ENCODE results near the gene CD44.

CD44 gene

DNA sequence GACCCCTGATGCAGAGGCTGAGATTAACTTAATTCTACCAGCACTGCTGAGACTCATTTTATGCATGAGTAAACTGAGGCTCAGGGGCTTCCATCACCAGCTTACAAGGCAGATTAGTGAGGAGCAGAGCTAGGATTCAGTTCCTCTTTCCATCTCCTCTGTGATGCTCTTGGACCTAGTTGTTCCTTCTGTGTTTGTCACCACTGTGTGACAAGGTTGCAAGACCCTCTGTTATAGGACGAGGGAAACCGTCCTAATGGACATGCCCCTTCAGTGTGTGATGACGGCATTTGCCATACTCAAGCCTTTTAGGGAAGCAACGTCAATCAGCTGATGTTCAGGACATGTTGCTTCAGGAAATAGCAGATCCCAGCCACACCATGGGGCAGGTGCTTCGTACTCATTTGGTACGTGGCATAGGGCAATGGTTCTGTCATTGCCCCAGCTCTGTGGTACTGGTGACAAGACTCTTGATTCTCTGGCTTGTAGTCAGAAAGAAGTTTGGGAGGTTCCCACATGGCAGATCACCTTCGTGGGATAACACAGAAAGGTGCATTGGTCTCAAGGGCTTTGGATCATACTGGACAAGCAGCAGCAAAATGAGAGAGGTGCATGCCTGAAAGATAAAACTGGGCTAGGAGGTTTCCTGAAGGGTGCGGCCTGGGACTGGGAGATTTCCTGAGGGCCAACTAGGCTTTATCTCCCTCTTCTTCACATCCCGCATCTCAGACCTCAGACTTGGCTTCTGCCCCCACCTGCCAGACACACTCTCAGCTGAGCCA is 23.9 kb upstream of the CD44 start:
- no peaks in the 10 kb centered on the region for H3K27me3 ChIP-seq (ENCODE audit: insufficient read depth, low read depth, severe bottlenecking)
- no peaks in the 10 kb centered on the region for H3K36me3 ChIP-seq
- DNase-seq = no peak
- no peaks in the 10 kb centered on the region for H3K9me3 ChIP-seq (ENCODE audit: severe bottlenecking)
- TF ChIP-seq, protein P1, sequence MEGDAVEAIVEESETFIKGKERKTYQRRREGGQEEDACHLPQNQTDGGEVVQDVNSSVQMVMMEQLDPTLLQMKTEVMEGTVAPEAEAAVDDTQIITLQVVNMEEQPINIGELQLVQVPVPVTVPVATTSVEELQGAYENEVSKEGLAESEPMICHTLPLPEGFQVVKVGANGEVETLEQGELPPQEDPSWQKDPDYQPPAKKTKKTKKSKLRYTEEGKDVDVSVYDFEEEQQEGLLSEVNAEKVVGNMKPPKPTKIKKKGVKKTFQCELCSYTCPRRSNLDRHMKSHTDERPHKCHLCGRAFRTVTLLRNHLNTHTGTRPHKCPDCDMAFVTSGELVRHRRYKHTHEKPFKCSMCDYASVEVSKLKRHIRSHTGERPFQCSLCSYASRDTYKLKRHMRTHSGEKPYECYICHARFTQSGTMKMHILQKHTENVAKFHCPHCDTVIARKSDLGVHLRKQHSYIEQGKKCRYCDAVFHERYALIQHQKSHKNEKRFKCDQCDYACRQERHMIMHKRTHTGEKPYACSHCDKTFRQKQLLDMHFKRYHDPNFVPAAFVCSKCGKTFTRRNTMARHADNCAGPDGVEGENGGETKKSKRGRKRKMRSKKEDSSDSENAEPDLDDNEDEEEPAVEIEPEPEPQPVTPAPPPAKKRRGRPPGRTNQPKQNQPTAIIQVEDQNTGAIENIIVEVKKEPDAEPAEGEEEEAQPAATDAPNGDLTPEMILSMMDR (IDR thresholded peaks at IDR 0.05; ENCODE audit: low read depth, low read length) = no peak
- H3K4me3 ChIP-seq (ENCODE audit: low read depth, low read length) = no peak overlapping the region
- no peak overlapping the region for H3K27ac ChIP-seq

DNA sequence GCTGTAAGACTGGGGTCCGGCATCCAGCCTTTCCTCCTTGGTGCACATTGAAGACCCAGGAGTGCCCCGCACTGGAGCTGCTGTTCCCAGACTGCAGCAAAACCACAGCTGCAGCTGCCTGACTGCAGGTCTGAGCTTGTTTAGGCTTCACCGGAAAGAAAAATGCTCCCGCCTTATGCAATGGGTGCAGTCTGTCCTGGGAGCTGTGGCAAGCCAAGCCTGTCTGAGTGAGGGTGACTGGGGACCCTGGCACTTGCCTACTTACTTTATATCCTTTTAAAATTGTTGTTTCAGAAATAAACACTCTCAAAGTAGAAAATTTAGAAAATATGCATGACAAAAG is 23.3 kb upstream of the CD44 start:
- H3K9me3 ChIP-seq (ENCODE audit: severe bottlenecking) = no peaks in the 10 kb centered on the region
- DNase-seq = no peak

DNA sequence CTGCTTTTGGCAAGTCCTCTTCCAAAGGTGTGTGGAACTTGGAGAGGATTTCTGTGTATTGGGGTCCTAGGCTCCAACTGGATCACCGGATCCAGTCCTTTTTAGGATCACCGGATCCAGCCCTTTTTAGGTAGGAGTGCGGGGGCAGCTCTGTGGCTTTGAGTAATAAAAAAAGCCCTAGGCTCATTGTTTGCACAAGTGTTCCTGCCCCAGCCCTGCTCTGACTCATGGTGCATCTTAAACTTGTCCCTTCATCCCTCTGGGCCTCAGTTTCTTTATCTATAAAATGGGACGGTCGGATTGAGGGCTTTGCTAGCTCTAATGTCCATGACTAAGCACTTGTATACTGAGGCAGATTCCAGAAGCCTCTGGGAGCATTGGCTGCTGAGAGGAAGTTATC is 22.7 kb upstream of the CD44 start:
- no peak for DNase-seq
- H3K27me3 ChIP-seq (ENCODE audit: insufficient read depth, low read depth, severe bottlenecking) = no peaks in the 10 kb centered on the region
- TF ChIP-seq, protein P1 (IDR thresholded peaks at IDR 0.05; ENCODE audit: low read depth, low read length) = no peak
- no peak overlapping the region for H3K4me3 ChIP-seq (ENCODE audit: low read depth, low read length)
- H3K36me3 ChIP-seq = no peaks in the 10 kb centered on the region
- no peaks in the 10 kb centered on the region for H3K9me3 ChIP-seq (ENCODE audit: severe bottlenecking)
- H3K27ac ChIP-seq = no peak overlapping the region

More for the DNA sequence above, 23.3 kb upstream of the CD44 start:
- Histone ChIP-seq H3K27ac (no peak overlapping the region), H3K27me3 (ENCODE audit: insufficient read depth, low read depth, severe bottlenecking) (no peaks in the 10 kb centered on the region), H3K36me3 (no peaks in the 10 kb centered on the region), H3K4me3 (ENCODE audit: low read depth, low read length) (no peak overlapping the region)
- TF ChIP-seq, protein P1 (IDR thresholded peaks at IDR 0.05; ENCODE audit: low read depth, low read length) = no peak

DNA sequence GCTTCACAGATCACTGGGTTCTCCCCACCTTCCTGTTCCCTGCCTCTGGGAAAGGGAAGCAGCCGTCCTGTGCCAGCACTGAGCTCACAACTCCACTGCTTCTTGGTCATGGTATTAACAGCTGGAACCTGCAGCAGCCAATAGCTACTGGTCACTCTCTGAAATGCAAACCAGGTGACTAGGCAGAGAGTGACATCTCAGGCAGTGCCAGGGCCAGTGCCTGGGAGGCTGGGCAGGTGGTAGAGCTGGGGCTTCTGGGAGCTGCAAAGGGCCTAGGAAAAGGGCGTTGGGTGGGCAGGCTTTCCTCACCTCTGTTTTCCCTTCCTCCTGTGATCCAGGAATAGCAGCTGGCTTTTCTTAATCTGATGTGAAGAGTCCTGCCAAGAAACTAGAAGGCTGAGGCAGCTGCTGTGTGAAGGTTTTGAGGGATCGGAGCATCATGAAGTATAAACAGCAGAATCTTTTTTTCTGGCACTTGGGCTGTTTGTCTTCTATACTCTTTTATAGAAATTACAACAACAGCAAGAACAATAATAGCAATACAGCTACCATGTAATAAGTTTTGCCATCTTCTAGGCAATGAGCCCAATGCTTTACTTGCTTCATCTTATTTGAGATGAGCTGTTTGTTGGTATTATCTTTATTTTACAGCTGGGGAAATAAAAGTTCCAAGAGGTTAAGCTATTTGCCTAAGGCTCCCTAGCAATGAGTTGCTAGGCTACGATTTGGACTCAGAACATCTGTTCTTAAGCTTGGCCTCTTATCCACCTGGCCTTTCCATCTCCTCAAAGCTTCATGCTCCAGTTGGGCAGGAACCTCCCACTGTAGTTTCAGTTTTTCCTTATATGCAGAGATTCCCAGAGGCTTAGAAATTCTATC is 22.0 kb upstream of the CD44 start:
- Histone ChIP-seq H3K9me3 (ENCODE audit: severe bottlenecking) (no peaks in the 10 kb centered on the region), H3K27me3 (ENCODE audit: insufficient read depth, low read depth, severe bottlenecking) (no peaks in the 10 kb centered on the region), H3K36me3 (no peaks in the 10 kb centered on the region), H3K4me3 (ENCODE audit: low read depth, low read length) (no peak overlapping the region), H3K27ac (no peak overlapping the region)
- DNase-seq = no peak
- TF ChIP-seq, protein P1 (IDR thresholded peaks at IDR 0.05; ENCODE audit: low read depth, low read length) = no peak

DNA sequence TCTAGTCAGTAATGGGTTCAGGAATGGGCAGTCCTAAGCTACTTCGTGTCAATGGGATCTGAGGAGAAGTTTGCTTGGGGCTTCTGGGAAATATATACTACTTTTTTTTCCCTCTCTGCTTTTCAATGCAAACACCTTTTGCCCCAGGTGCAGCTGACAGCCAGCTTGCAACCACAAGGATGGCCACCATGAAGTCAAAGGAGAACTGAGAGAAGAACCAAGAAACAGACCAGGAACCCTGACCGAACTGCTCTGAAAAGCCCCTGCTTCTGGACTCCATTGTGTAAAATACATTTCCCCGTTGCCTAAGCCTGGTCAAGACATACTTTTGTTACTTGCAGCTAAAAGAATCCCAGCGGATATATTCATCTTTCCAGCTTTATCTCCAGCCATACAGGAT is 20.1 kb upstream of the CD44 start:
- Histone ChIP-seq H3K27me3 (ENCODE audit: insufficient read depth, low read depth, severe bottlenecking) (no peaks in the 10 kb centered on the region), H3K9me3 (ENCODE audit: severe bottlenecking) (no peaks in the 10 kb centered on the region), H3K36me3 (no peaks in the 10 kb centered on the region), H3K27ac (no peak overlapping the region), H3K4me3 (ENCODE audit: low read depth, low read length) (no peak overlapping the region)
- TF ChIP-seq, protein P1 (IDR thresholded peaks at IDR 0.05; ENCODE audit: low read depth, low read length) = no peak
- no peak for DNase-seq
